NCI-H510A (cell line): Measurements from ENCODE around the gene MAB21L2.

Experiments
- DNase-seq: peaks from one replicate; lab custom pipeline; 2025; lab: John Stamatoyannopoulos, UW

Gene MAB21L2

DNA sequence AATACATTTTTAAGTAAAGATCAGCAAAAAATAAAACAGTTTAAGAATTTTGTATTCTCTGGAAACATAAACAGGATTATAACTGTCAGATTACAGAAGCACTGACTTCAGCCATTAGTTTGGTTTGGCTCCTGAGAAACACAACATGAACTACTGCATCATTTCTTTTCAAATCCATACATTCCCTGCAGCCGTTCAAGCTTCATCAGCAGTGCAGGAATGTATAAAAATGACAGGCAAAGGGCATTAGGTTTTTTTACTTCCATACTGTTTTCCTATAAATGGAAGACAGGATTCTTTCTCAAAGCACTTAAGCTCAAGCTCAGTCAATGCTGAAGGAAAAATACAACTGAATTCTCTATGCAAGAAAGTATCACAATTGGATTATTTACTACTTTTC lies 4.2 kb upstream of the MAB21L2 start:
- no peak for DNase-seq

GRCh38 chr4:150578745-150579501 lies 3.0 kb upstream of the MAB21L2 start:
- DNase-seq, result no peak

GRCh38 chr4:150579551-150580234 lies 2.3 kb upstream of the MAB21L2 start:
- DNase-seq, result no peak

- no peak for DNase-seq
Measured at GRCh38 chr4:150580306-150580705, 1.6 kb upstream of the MAB21L2 start.

- no peak for DNase-seq
Measured at GRCh38 chr4:150581056-150581605, 820 bp upstream of the MAB21L2 start.

DNA sequence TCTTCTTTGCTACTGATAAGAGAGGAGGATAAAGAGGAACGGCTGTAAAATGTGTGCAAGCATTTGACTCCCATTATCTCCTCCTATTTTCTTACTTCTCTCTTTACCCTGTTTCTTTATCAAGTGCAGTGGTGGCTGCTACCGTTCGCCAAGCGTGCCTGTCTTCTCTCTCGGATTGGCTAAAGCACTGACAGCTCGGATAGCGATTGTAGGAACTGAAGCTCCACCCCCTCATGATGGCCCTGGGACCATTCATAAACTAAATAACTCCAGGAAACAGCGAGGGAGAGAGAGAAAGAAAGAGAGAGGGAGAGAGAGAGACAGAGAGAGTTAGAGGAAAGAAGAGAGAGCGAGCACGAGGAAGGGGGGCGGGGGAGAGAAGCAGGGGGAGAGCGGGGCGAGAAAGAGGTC lies 305 bp upstream of the MAB21L2 start:
- no peak for DNase-seq

DNA sequence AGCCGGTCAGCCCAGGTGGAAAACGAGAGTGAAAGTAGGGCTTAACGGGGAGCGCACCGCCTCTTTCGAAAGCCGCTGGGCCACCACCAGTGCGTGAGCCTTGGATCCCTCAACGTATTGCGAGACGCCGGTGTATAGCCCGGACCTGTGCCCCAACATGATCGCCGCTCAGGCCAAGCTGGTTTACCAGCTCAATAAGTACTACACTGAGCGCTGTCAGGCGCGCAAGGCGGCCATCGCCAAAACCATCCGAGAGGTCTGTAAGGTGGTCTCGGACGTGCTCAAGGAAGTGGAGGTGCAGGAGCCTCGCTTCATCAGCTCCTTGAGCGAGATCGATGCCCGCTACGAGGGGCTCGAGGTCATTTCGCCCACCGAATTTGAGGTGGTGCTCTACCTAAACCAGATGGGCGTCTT lies 929 bp downstream of the MAB21L2 start:
- no peak for DNase-seq

GRCh38 chr4:150583287-150584110 lies 1.5 kb downstream of the MAB21L2 start:
- no peak for DNase-seq

DNA sequence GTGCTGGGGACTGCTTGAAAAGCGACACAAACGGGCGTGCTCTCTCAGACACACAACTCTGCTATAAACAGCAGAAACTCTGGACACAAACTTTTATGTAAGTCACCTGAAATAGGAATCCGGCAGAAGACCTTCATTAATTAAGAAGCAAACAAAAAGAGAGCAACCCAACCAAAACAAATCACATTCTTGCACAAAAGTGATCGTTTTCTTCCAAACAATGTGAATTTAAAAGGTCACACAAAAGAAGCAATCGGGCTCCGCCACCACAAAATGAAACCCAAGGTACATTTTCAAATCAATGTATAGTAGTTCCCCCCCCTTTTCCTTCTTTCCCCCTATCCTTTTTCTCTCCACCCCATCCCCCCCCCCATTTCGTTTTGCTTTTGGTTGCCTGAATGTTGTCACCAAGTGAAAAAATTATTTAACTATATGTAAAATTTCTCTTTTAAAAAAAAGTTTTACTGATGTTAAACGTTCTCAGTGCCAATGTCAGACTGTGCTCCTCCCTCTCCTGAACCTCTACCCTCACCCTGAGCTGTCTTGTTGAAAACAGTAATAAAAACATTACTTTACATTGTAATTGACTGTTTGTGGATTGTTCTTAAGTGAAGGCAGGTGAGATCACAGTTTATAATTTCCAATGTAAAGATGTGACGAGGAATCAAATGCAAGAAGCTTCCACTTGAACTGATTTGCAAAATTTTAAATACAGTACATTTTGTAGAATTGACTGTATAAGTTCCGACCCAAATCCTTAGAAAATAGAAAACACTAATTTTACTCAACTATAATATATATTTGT lies 2.4 kb downstream of the MAB21L2 start:
- no peak for DNase-seq

DNA sequence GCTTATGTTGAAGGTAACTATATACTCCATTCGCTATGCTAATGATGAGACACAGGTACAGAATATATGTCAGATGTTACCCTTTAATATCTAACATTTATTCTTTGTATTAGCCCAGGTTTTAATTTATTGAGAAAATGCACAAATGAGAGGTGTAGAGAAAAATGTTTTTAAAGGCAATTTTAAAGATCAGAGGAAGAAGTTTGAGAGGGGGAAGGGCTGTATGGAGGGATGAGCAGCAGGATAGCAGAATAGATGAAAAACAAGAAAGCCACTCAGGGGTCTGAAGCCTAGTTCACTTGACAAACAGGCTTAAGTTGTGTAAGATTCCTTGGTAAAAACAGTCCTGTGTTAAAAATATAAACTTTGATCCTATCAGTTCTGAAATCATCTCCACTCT lies 3.7 kb downstream of the MAB21L2 start:
- DNase-seq, result no peak

GRCh38 chr4:150586162-150586810 lies 4.3 kb downstream of the MAB21L2 start:
- DNase-seq, result no peak

- no peak for DNase-seq
Measured at GRCh38 chr4:150588316-150588715, 6.4 kb downstream of the MAB21L2 start.

DNA sequence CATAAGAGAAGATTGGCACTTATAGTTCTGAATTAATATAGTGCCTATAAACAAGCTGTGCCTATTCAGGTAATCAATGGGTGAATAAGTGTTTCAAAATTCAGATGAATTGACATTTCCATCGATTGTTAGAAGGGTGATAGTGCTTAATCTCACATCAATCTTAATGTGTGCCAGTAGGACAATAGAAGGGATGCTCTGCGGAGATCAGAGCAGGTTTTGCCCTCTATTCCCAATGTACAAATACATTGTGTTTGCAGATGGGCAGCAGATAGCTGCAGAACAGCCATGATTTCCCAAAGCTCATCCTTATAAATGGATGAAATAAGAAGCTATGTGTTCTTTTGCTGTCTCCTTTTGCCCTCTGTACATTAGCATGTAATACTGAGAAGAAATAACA lies 7.2 kb downstream of the MAB21L2 start:
- no peak for DNase-seq

GRCh38 chr4:150590631-150591030 lies 8.7 kb downstream of the MAB21L2 start:
- DNase-seq, result no peak

DNA sequence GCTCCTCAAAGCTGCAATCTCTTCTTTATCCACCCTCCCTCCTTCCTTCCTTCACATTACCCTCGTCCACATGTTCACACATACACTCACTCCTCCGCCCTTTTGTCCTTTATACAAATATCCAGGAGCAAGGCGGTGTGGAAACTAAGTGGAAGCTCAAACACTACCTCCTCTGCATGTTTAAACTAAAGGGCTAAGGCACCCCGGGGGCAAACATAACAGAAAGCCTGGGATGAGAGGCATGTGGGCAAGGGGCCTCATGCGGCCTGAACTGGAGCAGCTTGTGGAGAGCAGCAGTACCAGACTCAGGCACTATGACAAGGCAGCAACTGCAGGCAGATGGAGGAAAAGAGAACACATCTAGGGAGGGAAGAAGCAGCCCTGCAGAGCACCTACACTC lies 9.5 kb downstream of the MAB21L2 start:
- peak; percentile 13 for DNase-seq

DNA sequence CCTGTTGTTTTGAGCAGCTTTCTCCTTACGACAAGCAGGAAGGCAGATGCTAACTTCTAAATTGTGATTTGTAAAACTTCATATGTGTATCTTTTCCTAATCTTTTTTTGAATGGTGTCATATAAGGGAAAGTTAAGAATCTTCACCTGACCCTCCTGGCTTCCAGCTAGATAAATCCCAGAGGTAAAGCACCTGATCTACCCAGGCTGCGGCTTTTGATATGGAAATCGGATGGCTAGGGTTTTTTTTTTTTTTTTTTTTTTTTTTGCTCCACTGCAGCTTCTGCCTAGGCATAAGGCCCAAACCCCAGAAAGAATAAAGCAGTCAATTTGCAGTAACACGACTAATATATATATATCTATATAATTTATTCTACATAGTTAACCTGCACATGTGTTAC lies 10.0 kb downstream of the MAB21L2 start:
- no peak for DNase-seq

DNA sequence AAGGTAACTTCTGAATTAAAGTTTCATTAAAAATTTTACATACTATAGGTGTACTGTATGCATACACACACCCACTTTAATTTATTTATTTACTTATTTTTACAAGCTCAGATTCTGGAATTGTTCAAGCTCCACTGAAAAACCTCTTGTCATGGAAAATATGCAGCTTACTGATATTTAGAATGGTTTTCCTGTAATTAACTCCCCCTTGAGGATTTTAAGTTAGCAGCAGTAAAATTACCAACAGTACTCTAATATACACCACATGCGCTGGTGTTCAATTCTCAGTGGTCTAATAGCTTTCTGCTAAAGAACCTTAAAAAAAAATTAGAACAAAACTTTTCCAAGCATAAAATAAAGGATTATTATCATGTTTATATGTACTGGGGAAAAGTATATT lies 12.0 kb downstream of the MAB21L2 start:
- no peak for DNase-seq

DNA sequence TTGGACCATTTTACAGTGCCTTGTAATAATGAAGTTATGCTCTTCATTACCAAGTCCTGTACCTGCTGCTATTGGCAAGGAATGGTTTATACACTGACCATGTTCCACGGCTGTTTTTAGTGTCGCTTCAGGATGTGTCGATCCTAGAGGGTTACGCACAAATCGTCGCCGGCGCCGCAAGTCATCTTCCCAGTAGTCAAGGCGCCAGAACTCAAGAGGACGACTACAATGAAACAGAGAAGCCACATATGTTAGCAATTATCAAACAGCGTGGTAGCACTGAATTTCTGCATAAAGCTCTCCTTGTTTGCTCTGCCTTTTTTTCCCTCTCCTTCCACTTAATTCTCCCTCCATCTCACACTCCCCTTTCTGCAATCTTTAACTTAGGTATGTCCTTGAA lies 17.0 kb downstream of the MAB21L2 start:
- DNase-seq, result no peak

DNA sequence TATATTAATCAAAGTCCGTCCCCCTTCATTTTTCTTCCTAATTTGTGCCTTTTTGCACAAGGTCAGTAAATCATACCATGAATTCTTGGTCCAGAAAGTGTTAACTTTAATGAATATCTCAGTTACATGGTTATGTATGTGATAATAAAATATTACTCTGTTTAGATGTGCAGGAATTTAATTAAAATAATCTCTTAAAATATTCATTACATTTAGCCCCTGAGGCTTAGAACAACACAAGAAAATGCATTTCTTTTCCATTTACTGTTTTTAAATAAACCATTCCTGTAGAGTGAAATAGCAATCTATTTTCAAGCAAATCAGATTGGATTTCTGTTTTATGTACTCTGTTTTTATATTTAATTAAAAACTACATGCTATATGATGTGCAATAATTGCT lies 17.6 kb downstream of the MAB21L2 start:
- DNase-seq, result no peak

DNA sequence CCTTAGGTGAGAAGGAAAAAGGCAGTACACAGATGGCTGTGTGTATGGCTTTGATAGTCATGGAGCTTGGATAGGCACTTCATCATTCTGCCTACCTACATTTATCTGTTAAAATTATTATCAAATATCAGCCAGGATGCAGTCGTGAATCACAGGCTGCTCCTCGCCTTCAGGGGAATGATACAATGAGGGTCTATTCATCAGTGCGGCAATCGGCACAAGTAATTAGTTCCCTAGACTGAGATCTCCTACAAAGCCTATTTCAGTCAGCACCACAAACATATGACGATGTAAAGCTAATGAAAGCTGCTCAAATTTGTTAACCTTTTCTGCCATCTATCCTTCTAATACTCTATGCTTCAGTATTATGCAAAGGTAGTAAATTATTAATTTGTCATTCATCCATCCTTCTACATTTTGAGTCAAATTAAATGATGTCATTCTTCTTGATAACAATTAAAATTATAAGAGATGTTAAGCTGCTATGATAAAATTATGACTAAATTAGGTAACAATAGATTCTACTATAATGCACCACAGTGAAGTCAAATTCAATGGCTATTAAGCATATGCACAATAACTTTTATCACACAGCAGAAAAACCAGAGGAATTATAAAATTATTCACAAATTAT lies 19.0 kb downstream of the MAB21L2 start:
- no peak for DNase-seq

- no peak for DNase-seq
Measured at GRCh38 chr4:150609131-150609530, 27.2 kb downstream of the MAB21L2 start.
